Measurements from ENCODE around the gene PTPRF.

GRCh38 chr1:43598622-43599021 is 67.9 kb downstream of the PTPRF start:
- no peak for TF ChIP-seq CTCF (IDR thresholded peaks at IDR 0.05)
- no peak for TF ChIP-seq POLR2A (IDR thresholded peaks at IDR 0.05)
